Dedifferentiated amniotic fluid mesenchymal stem cell (primary cell): ENCODE measurements around the gene DLGAP4.

Source experiments
- DNase-seq: peaks from one replicate; pipeline ENCODE4 v3.0.0-alpha.2; 2016; ENCODE audit errors: extremely low spot score

The DLGAP4 gene

GRCh38 chr20:36275011-36275410 lies 31.1 kb upstream of the DLGAP4 start:
- DNase-seq, result no peak

- no peak for DNase-seq
Observed at GRCh38 chr20:36275441-36276189, 30.5 kb upstream of the DLGAP4 start.

DNA sequence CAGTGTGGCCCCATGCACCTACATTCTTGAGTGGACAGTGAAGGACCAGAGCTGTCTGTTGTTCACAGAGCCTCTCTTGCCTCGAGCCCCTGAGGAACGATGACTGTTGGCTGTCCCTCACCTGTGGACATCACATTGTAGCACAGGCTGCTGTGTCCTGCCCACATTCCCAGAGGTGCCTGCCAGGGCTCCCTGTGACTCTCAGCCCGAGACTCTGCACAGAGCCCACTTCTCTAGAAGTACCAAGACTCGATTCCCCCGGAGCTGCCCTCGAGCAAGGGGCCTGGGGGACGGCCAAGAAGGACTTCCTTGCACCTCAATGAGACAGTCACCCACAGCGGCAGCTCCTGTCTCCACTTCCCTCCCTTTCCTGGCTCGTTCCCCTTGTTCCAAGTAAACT lies 28.6 kb upstream of the DLGAP4 start:
- no peak for DNase-seq

DNA sequence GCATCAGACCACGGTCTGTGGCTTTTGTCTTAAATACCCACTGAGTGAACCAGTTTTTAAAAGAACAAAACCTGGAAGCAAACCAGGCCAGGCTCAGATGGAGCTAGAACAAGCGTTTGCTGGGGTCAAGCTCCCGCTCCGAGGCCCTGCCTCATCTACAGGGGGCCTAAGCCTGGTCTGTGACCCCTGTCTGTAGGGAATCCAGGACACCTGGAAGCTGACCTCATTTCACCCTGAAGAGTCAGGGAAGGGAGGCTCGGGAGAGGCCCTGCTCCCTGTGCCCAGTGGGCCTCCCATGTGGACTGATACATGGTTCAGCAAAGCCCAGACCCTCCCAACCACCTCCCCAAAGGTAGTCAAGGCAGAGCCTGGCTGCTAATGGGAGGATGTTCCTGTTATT lies 26.8 kb upstream of the DLGAP4 start:
- DNase-seq, result no peak

GRCh38 chr20:36279776-36280175 lies 26.4 kb upstream of the DLGAP4 start:
- DNase-seq, result no peak

DNA sequence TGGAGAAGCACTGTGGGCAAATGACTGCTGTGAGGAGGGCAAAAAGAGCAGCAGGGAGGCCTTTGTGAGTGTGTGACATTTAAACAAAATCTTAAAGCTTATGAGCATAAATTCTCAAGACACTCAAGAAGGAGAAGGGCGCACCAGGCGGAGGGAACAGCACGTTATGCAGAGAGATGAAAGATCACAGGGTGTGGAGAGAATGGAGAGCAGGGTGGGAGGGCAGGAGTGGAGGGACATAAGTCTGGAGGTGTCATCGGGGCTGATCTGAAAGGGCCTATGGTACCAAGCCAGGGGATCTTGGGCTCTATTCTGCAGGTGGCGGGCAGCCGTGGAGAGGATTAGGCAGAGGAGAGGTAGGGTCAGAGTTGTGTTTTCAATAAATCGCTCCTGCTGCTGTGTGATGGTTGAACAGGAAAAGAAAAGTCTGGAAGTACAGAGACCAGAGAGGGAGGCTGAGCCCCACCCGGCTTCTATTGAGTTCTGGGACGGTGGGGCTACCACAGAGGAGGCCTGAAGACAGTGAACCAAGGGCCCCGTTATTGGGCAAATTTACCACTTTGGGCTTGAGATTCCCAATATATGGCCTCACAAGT lies 24.3 kb upstream of the DLGAP4 start:
- DNase-seq, result no peak

DNA sequence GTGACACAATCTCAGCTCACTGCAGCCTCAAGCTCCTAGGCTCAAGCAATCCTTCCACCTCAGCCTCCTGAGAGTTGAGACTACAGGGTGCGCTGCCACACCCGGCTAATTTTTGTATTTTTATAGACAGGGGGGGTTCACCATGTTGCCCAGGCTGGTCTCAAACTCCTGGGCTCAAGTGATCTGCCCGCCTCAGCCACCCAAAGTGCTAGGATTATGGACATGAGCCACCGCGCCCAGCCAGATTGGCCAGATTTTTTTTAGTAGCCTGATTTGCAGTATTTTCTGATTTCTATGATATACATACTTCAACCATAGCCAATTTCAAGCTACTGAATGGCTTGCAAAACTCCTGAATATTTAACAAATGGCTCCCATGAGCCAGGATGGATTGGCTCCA lies 21.4 kb upstream of the DLGAP4 start:
- DNase-seq, result no peak

- no peak for DNase-seq
Observed at GRCh38 chr20:36285746-36286447, 20.2 kb upstream of the DLGAP4 start.

DNA sequence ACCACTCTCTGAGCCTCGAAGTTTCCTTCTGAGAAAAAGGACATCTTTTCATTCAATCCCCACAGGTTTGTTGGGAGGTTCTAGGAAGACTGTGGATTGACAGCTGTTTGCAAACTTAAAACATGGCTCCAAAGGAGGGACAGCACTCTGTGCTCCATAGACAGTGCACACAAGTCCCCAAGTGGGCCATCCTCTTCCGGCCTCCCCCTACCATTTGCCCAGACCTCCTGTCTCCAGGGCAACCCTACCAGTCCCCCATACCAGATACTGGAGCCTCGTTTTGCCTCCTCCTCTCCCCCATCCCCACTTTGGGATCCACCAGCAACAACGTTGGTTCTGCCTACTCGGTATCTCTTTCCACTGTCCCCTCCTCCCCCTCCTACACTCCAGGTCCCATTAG lies 8.5 kb upstream of the DLGAP4 start:
- no peak for DNase-seq

GRCh38 chr20:36298061-36298460 lies 8.1 kb upstream of the DLGAP4 start:
- DNase-seq, result no peak

- DNase-seq, result no peak
Observed at GRCh38 chr20:36298795-36299339, 7.3 kb upstream of the DLGAP4 start.

GRCh38 chr20:36299459-36299858 lies 6.7 kb upstream of the DLGAP4 start:
- no peak for DNase-seq

- DNase-seq, result no peak
Observed at GRCh38 chr20:36301359-36302119, 4.6 kb upstream of the DLGAP4 start.

GRCh38 chr20:36303020-36303595 lies 3.0 kb upstream of the DLGAP4 start:
- no peak for DNase-seq

DNA sequence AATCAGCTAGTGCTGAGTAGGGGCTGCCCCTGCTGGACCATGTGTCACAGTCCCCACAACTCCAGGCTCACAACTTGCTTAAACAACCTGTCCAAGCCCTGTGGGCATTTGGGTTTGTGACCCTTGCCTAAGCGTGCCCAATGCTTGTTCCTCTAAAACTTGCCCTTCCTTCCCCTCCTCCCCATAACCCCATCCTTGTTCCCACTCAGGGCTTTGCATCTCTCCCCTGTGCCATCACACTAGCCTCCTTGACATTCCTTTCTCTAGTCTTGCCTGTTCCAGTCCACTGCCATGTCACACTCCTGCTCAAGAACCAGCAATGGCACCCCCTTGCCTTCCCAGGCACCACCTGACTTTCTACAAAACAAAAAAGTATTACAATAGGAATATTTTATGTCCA lies 2.3 kb upstream of the DLGAP4 start:
- DNase-seq, result no peak

GRCh38 chr20:36304786-36305495 lies 1.2 kb upstream of the DLGAP4 start:
- no peak for DNase-seq

DNA sequence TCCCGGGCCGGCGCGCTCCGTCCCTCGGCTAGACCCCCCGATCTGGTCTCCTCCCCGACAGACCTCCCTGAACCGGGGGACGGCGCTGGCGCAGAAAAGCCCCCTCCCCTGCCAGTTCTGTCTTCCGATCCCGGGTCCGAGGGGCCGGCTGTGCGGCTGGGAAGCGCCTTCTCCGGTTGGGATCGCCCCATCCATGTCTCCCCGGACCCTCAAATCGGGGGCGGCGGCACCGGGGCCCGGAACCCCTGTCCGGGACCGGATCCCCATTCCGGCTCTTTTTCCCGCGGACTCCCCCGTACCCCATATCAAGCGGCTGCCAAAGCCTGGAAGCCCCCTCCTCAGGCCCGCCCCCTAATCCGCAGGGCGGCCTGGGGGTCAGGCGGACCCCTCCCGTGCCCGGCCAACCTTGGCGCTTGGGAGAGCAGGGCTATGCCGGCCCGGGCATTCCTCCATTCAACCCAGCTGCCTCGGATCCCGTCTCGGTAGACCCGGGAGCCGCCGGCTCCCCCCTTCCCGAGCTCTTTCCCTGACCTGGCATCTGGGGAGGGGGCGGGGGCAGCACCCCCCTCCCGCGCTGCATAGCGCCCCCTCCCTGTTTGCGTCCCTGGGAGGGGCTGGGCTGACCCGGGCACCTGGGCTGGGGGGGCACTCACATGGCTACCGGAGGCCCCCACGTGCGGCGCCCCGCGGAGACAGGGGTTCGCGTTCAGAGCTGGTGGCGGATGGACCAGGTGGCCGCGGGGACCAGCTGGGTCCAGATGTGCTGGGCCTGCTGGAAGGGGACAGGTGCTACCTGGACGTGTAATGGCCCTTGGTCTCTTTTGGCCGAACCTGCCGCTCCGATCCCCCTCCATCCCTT lies 643 bp downstream of the DLGAP4 start:
- DNase-seq, result no peak

GRCh38 chr20:36307412-36308325 lies 1.5 kb downstream of the DLGAP4 start:
- no peak for DNase-seq

DNA sequence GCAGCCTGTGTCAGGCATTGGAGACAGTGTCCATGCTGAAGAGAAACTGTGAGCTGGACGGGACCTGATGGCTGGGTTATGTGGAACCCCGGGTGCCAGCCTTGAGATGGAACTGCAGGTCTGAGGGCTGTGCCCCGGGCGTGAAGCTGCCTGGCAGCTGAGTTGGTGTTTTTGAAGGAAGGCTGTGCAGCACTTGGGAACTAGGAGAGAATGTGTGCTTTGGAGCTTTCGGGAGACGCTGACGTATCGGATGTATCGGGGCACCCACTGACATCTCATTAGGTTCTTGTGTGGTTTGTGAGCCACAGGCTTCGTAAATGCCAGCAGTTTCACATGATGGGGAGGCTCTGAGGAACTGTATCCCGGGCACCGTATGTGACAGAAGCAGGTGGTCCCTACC lies 2.2 kb downstream of the DLGAP4 start:
- no peak for DNase-seq
